DOHH2 (cell line): ENCODE data around the gene MRTFB.
A peak's percentile ranks its signal among the peaks of the same experiment; 100 is the strongest.

ENCODE experiments used
- EZH2phosphoT487 ChIP-seq: fragments of 200-600 bp; sonication (generic); IDR thresholded peaks from 2 replicates; pipeline ENCODE4 v1.6.1; 2017; ENCODE audit warnings: borderline replicate concordance, mild to moderate bottlenecking, antibody characterized with exemption, low read length, moderate library complexity, mixed read lengths
- TF ChIP-seq, protein P1 (sequence below): fragments of 200-600 bp; sonication (generic); IDR thresholded peaks from one replicate; pipeline ENCODE4 v1.5.1; 2014; ENCODE audit warnings: antibody characterized with exemption, mild to moderate bottlenecking, low read depth, low read length; ENCODE audit not compliant: poor library complexity, severe bottlenecking

DNA sequence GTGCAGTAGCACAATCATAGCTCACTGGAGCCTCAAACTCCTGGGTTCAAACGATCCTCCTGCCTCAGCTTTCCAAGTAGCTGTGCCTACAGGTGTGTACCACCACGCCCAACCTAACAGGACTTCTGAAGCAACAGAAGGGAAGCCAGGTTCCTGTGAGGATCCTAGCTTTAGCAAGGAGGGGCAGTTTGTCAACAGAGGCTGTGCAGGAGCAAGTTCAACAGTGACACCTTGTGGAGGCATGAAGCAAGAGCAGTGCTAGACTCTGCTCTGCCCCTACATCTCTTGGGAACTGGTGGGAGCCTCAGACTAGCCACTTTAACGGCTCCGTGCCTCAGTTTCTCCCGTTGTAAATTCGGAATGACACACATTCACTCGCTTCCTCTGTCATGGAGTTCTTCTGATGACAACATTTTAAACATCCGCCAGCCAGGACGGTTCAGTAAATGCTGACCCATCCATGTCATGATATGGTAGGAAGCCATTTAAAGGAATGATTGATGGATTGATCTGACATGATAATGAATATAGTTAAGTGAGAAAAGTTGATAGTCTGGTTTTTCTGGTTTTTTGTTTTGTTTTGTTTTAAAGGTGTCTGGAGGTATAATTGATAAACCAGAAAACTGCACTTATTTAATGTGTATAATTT is 218.7 kb downstream of the MRTFB start:
- TF ChIP-seq, protein P1, sequence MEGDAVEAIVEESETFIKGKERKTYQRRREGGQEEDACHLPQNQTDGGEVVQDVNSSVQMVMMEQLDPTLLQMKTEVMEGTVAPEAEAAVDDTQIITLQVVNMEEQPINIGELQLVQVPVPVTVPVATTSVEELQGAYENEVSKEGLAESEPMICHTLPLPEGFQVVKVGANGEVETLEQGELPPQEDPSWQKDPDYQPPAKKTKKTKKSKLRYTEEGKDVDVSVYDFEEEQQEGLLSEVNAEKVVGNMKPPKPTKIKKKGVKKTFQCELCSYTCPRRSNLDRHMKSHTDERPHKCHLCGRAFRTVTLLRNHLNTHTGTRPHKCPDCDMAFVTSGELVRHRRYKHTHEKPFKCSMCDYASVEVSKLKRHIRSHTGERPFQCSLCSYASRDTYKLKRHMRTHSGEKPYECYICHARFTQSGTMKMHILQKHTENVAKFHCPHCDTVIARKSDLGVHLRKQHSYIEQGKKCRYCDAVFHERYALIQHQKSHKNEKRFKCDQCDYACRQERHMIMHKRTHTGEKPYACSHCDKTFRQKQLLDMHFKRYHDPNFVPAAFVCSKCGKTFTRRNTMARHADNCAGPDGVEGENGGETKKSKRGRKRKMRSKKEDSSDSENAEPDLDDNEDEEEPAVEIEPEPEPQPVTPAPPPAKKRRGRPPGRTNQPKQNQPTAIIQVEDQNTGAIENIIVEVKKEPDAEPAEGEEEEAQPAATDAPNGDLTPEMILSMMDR, result peak; percentile 82
- no peak for TF ChIP-seq EZH2phosphoT487
